ENCODE data around the gene KDM5B.

The KDM5B gene

DNA sequence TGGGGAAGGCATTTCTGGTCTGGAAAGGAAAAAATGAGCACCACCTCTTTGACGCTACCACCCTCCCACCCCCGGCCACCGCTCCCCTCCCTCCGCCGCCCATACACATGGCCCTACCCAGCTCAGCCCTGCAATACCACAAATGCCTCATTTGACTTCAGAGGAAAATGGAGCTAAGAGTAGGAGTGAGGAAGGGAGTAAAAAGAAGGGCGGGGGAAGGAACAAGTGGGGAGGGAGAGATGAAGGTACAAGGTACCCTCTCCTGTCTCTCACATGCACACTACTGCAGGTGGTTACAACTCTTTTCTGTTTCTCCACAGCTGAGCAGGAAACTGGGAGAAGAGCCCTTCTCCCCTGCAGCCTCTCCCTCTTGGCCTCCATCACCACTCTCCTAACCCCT, 105.0 kb downstream of the KDM5B start:
- TF ChIP-seq, protein P1, sequence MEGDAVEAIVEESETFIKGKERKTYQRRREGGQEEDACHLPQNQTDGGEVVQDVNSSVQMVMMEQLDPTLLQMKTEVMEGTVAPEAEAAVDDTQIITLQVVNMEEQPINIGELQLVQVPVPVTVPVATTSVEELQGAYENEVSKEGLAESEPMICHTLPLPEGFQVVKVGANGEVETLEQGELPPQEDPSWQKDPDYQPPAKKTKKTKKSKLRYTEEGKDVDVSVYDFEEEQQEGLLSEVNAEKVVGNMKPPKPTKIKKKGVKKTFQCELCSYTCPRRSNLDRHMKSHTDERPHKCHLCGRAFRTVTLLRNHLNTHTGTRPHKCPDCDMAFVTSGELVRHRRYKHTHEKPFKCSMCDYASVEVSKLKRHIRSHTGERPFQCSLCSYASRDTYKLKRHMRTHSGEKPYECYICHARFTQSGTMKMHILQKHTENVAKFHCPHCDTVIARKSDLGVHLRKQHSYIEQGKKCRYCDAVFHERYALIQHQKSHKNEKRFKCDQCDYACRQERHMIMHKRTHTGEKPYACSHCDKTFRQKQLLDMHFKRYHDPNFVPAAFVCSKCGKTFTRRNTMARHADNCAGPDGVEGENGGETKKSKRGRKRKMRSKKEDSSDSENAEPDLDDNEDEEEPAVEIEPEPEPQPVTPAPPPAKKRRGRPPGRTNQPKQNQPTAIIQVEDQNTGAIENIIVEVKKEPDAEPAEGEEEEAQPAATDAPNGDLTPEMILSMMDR (conservative IDR thresholded peaks at IDR 0.05; ENCODE audit: low read length), result no peak
- no peak overlapping the region for H3K4me3 ChIP-seq (ENCODE audit: low read length)
- DNase-seq (ENCODE audit: low read depth), result no peak

DNA sequence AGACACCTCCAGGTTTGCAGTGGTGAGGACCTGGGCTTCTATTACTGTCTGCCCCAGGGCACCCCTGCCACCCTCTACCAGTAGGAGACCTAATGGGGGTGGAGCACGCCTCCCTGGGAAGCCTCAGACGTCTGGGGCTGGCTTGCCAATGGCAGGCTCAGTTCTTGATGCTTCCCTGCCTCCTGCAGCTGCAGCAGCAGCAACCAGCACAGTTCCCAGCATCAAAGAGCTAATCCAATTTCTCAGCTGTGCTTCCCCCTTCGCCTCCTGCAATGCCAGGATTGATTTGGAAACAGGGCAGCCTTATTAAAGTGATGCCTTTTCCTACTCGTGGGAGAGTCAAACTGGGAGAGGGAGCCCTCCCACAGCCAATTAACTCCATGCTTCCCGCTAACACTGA, 106.1 kb downstream of the KDM5B start:
- TF ChIP-seq, protein P1 (conservative IDR thresholded peaks at IDR 0.05; ENCODE audit: low read length), result no peak
- DNase-seq (ENCODE audit: low read depth), result no peak
- H3K4me3 ChIP-seq (ENCODE audit: low read length), result no peak overlapping the region

DNA sequence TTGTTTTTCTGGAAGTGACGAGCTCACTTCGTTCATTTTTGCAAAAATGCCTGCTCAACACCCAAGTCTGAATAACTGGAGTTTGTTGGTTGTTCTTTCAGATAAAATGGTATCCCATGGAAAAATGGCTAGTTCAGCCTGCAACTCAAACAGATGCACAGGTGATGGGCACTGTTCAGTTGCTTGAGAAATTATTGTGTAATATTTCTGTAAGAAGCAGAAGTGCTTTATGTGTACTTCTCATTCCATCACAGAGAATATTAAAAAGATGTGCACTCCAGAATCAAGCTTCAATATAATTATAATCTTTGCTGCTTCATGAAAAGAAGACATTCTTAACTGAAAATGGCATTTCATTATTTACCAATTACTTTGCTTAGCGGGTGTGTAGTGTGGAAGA, 107.0 kb downstream of the KDM5B start:
- DNase-seq (ENCODE audit: low read depth), result no peak
- TF ChIP-seq, protein P1 (conservative IDR thresholded peaks at IDR 0.05; ENCODE audit: low read length), result no peak
- no peak overlapping the region for H3K4me3 ChIP-seq (ENCODE audit: low read length)

DNA sequence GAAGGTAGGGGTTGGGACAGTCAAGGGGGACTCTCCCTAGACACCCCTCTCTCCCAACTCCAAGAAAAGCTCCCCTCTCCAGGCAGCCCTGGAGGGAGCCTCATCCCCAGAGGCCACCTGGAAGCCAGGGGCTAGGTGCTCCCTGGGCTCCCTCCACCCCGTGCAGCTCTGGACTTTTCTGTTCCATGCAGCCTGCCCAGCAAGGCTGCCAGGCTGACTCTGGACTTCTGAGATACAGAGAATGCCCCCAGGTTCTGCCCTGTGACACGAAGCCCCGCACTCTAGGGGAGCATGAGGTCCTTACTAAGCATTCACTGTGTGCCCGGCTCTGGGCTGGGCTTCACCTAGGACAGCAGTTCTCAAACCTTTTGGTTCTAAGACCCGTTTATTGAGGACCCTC, 108.2 kb downstream of the KDM5B start:
- TF ChIP-seq, protein P1 (conservative IDR thresholded peaks at IDR 0.05; ENCODE audit: low read length), result no peak
- no peak overlapping the region for H3K4me3 ChIP-seq (ENCODE audit: low read length)
- DNase-seq (ENCODE audit: low read depth), result no peak

DNA sequence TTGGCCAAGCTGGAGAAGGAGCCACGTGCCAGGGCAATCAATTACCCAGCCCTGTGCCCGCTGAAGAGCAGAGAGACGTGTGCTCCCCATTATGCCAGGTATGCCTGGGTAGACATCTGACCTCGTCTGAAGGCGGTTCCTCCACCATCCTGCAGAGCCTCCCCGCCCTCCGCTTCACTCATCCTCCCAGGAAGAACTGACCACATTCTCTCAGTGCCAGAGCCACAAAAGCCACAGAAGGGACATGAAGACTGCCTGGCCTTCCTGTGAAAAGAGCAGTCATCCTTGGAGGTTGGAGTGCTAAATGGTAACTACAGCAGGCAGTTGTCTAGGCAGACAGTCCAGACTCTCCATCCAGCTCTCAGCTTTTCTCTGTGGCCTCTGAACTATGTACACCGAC, 109.9 kb downstream of the KDM5B start:
- no peak for DNase-seq (ENCODE audit: low read depth)
- no peak overlapping the region for H3K4me3 ChIP-seq (ENCODE audit: low read length)
- TF ChIP-seq, protein P1 (conservative IDR thresholded peaks at IDR 0.05; ENCODE audit: low read length), result no peak

DNA sequence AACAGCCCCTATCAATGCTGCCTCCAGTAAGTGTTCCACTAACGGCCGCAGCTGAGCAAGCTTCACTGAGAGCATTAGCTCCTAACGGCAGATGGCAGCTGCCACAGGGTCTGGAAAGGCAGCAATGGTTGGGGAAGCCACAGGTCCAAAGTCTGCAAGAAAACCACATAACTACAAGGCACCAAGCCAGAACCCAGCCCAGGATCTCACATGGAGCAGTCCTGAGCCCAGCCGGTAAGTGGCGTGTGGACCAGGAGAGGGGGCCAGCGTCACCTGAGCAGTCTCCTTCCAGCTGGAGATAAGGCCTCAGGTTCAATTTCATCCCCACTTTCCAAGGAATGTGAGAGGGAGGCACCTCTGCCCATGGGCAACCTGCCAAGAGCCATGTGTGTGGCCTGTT, 111.2 kb downstream of the KDM5B start:
- no peak for DNase-seq (ENCODE audit: low read depth)
- H3K4me3 ChIP-seq (ENCODE audit: low read length), result no peak overlapping the region
- TF ChIP-seq, protein P1 (conservative IDR thresholded peaks at IDR 0.05; ENCODE audit: low read length), result no peak

DNA sequence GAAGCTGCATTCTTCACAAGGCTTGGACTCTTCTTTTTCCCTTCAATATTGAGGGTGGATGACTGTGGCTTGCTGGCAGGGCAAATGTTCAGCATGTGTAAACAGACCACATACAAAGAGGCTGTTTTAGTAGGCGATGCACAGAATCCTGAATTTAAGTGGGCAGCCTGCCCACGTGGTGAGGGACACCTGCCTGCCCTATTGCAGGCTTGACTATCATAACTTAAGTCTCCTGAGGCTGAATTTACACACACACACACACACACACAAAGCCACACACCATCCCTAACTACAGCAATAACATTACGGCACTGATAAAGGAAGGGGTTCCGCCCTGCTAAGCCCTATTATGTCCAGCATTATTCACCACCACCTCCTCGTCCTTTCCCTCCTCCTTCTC, 113.9 kb downstream of the KDM5B start:
- H3K4me3 ChIP-seq (ENCODE audit: low read length), result no peak overlapping the region
- DNase-seq (ENCODE audit: low read depth), result no peak
- TF ChIP-seq, protein P1 (conservative IDR thresholded peaks at IDR 0.05; ENCODE audit: low read length), result no peak

All from AG10803 (cell line).